Mesenchymal stem cell (in vitro differentiated cells and primary cell): ENCODE data around the gene KRT72.

Experiments used
- DNase-seq: peaks from one replicate; pipeline ENCODE4 v3.0.0-alpha.2; 2013
- H2AFZ ChIP-seq: one replicate; pipeline ENCODE4 v1.6.1; 2013; ENCODE audit warnings: low read depth, mild to moderate bottlenecking, control low read depth, inconsistent platforms, low read length, moderate library complexity
- H2AK5ac ChIP-seq: 2 replicates; pipeline ENCODE4 v1.6.1; 2013; ENCODE audit warnings: low read length, moderate library complexity, mild to moderate bottlenecking, inconsistent platforms; ENCODE audit not compliant: severe bottlenecking
- H2BK120ac ChIP-seq: one replicate; pipeline ENCODE4 v1.6.1; 2013; ENCODE audit warnings: low read depth, mild to moderate bottlenecking, inconsistent platforms, low read length, moderate library complexity
- H2BK12ac ChIP-seq, 2 experiments: one replicate each; pipeline ENCODE4 v1.6.1; 2013; ENCODE audit warnings: inconsistent platforms in 2 of 2, low read length in 2 of 2, mild to moderate bottlenecking in 2 of 2, moderate library complexity in 2 of 2, control low read depth in 1 of 2
- H2BK15ac ChIP-seq: one replicate; pipeline ENCODE4 v1.6.1; 2013; ENCODE audit warnings: mild to moderate bottlenecking, low read depth, inconsistent platforms; ENCODE audit not compliant: poor library complexity, severe bottlenecking
- H2BK5ac ChIP-seq: 2 replicates; pipeline ENCODE4 v1.6.1; 2013; ENCODE audit warnings: low read depth, mild to moderate bottlenecking, low read length, control low read depth, inconsistent platforms; ENCODE audit not compliant: poor library complexity, severe bottlenecking
- H3K14ac ChIP-seq, 2 experiments: one replicate each; pipeline ENCODE4 v1.6.1; 2013; ENCODE audit warnings: inconsistent platforms in 2 of 2, low read length in 2 of 2, control low read depth in 1 of 2, mild to moderate bottlenecking in 1 of 2, moderate library complexity in 1 of 2
- H3K18ac ChIP-seq, 2 experiments: one replicate each; pipeline ENCODE4 v1.6.1; 2013; ENCODE audit warnings: inconsistent platforms in 2 of 2, low read length in 2 of 2, control low read depth in 1 of 2, low read depth in 1 of 2, mild to moderate bottlenecking in 1 of 2
- H3K23ac ChIP-seq, 2 experiments: one replicate each; pipeline ENCODE4 v1.6.1; 2013; ENCODE audit warnings: inconsistent platforms in 2 of 2, low read length in 2 of 2, mild to moderate bottlenecking in 2 of 2, moderate library complexity in 2 of 2, control low read depth in 1 of 2
- H3K27ac ChIP-seq: 2 replicates; pipeline ENCODE4 v1.5.1; 2013; ENCODE audit warnings: mild to moderate bottlenecking, moderate library complexity, low read length, control low read depth, inconsistent platforms; ENCODE audit not compliant: poor library complexity, severe bottlenecking
- H3K27me3 ChIP-seq, 2 experiments: 2 replicates each; pipeline versions ENCODE4 v1.6.1 to v1.7.0; 2013; ENCODE audit warnings: low read length in 2 of 2, mild to moderate bottlenecking in 2 of 2, moderate library complexity in 2 of 2, control low read depth in 1 of 2, inconsistent platforms in 1 of 2; ENCODE audit not compliant: control insufficient read depth in 1 of 2, insufficient read depth in 1 of 2
- H3K36me3 ChIP-seq, 2 experiments: 2 replicates each; pipeline versions ENCODE4 v1.6.1 to v1.7.0; 2013; ENCODE audit warnings: low read length in 2 of 2, control low read depth in 1 of 2, inconsistent platforms in 1 of 2, low read depth in 1 of 2, mild to moderate bottlenecking in 1 of 2; ENCODE audit not compliant: insufficient read depth in 2 of 2, control insufficient read depth in 1 of 2
- H3K4ac ChIP-seq, 2 experiments: one replicate each; pipeline ENCODE4 v1.6.1; 2013; ENCODE audit warnings: inconsistent platforms in 2 of 2, low read length in 2 of 2, mild to moderate bottlenecking in 2 of 2, moderate library complexity in 2 of 2, control low read depth in 1 of 2, low read depth in 1 of 2
- H3K4me1 ChIP-seq: 2 replicates; pipeline ENCODE4 v1.6.1; 2013; ENCODE audit warnings: low read depth, low read length, control low read depth; ENCODE audit not compliant: control insufficient read depth, insufficient read depth
- H3K4me2 ChIP-seq: 2 replicates; pipeline ENCODE4 v1.6.1; 2013; ENCODE audit warnings: low read length, mild to moderate bottlenecking, inconsistent platforms; ENCODE audit not compliant: poor library complexity, severe bottlenecking
- H3K4me3 ChIP-seq, 2 experiments: 2 replicates each; pipeline versions ENCODE4 v1.5.1 to v1.7.0; 2013; ENCODE audit warnings: low read length in 2 of 2, mild to moderate bottlenecking in 2 of 2, control low read depth in 1 of 2, low read depth in 1 of 2; ENCODE audit not compliant: insufficient read depth in 1 of 2
- H3K79me1 ChIP-seq: replicated peaks from 2 replicates; pipeline ENCODE4 v1.6.1; 2013; ENCODE audit warnings: mild to moderate bottlenecking, control low read depth, low read length, inconsistent platforms; ENCODE audit not compliant: poor library complexity, severe bottlenecking
- H3K9ac ChIP-seq: 2 replicates; pipeline ENCODE4 v1.7.0; 2013; ENCODE audit warnings: mild to moderate bottlenecking, low read length, moderate library complexity
- H3K9me3 ChIP-seq: 2 replicates; pipeline ENCODE4 v1.7.0; 2013; ENCODE audit warnings: mild to moderate bottlenecking, low read length; ENCODE audit not compliant: control insufficient read depth
- H4K8ac ChIP-seq: one replicate; pipeline ENCODE4 v1.6.1; 2013; ENCODE audit warnings: inconsistent platforms, mild to moderate bottlenecking, low read length, moderate library complexity
- H4K91ac ChIP-seq: one replicate; pipeline ENCODE4 v1.6.1; 2013; ENCODE audit warnings: mild to moderate bottlenecking, low read length, inconsistent platforms
- WGBS: methylation state at CpG from one replicate; pipeline ENCODE4 v1.1.7; 2013; ENCODE audit warnings: mixed read lengths; 5-methylcytosine and 5-hydroxymethylcytosine counted together

Gene KRT72

DNA sequence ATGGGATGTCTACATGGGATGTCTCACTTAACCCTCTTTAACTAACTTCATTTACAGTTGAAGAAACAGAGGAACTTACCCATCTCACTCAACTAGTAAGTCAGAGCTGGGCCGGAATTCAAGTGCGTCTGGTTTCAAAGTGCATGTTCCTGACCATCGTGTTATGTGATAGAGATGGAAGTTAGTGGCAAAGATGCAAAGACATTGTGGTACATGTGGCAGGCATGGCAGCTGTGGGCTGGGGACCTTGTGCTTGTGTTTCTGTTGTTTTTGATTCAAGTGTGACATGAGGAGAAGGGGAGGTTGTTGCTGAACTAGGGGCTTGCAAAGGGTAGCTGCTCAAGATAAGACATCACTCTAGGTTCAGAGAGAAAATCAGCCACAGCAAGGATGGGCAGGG lies 25.3 kb downstream of the KRT72 start:
- Histone ChIP-seq H4K8ac (no peak overlapping the region), H2AFZ (no peak overlapping the region), H4K91ac (peak overlapping the region; percentile 22), H3K9me3 (no peaks in the 10 kb centered on the region), H2BK15ac (no peak overlapping the region), H3K27me3 (peaks cover 57 to 87% of the 10 kb centered on the region in 2 experiments), H3K4me1 (no peaks in the 10 kb centered on the region), H3K9ac (no peak overlapping the region), H2BK120ac (no peak overlapping the region), H3K4ac (no peak overlapping the region), H3K4me2 (no peak overlapping the region), H3K27ac (no peak overlapping the region), H3K14ac (no peak overlapping the region), H3K36me3 (no peaks in the 10 kb centered on the region), H3K18ac (no peak overlapping the region), H2BK5ac (no peak overlapping the region), H2BK12ac (no peak overlapping the region), H2AK5ac (no peak overlapping the region), H3K4me3 (no peak overlapping the region), H3K79me1 (no peaks in the 10 kb centered on the region), H3K23ac (no peak overlapping the region)
- WGBS = 100% methylated on average over 3 of the region's 3 CpGs
- DNase-seq = no peak

DNA sequence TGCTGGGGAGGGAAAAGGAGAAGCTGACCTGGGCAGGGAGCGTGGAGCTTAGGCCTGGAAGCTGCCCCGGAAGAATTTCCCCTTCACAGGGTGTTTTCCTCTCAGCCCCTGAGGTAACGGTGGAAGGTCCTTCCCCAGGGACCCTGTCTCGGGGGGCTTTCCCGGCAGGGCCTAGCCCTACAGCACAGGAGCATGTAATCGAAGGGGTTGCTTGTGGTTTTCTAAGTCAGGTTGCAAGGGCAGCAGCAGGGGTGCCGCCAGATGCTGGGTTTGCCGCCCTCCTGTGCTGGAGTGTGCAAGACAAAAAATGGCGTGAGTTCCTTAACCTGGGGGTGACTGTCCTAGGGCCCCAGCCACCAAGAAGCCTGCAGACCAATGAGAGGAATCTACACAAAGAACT lies 26.0 kb downstream of the KRT72 start:
- no peak overlapping the region for H3K23ac ChIP-seq
- no peaks in the 10 kb centered on the region for H3K4me1 ChIP-seq
- no peak overlapping the region for H4K8ac ChIP-seq
- no peak overlapping the region for H3K4ac ChIP-seq
- no peaks in the 10 kb centered on the region for H3K36me3 ChIP-seq
- no peak overlapping the region for H2BK5ac ChIP-seq
- H2AFZ ChIP-seq = no peak overlapping the region
- no peak overlapping the region for H3K9ac ChIP-seq
- no peak overlapping the region for H4K91ac ChIP-seq
- no peak overlapping the region for H3K4me2 ChIP-seq
- no peak overlapping the region for H3K27ac ChIP-seq
- no peak overlapping the region for H3K14ac ChIP-seq
- H3K4me3 ChIP-seq = no peak overlapping the region
- H3K9me3 ChIP-seq = no peaks in the 10 kb centered on the region
- H3K18ac ChIP-seq = no peak overlapping the region
- H2BK120ac ChIP-seq = no peak overlapping the region
- no peak overlapping the region for H2BK12ac ChIP-seq
- no peak for DNase-seq
- peaks cover 60 to 88% of the 10 kb centered on the region in 2 experiments for H3K27me3 ChIP-seq
- no peak overlapping the region for H2BK15ac ChIP-seq
- H2AK5ac ChIP-seq = no peak overlapping the region
- no peaks in the 10 kb centered on the region for H3K79me1 ChIP-seq
- 76% methylated on average over 9 of the region's 9 CpGs for WGBS

DNA sequence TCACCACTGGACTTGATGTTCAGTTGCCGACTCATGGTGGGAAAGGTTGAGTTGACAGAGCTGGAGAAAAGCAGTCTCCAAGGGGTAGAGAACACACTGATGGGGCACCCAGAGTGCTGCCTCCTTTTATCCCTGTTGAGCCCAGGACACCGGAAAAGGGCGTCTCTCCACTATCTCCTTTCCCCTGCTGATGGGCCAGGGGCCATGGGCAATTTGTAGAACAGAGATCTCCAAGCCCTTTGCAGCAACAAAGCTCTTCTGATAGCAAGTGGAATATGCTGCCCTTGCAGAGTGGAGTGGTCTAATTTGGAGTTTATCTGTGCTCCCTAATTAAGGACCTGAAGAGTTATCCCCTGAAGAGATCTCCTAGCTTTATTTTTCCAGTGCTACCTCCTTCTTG lies 27.5 kb downstream of the KRT72 start, which contains the start of gene KRT74:
Gene KRT74, minus strand, starts transcription at position 101 of the 400 bp plus-strand sequence. Its CDS starts 66 bp downstream, at position 35.
- no peak within 1 kb of the TSS for H3K14ac ChIP-seq
- H3K4me3 ChIP-seq = no peak within 1 kb of the TSS
- H3K4me1 ChIP-seq = no peaks in the 10 kb centered on the region
- H3K36me3 ChIP-seq = no peaks in the 10 kb centered on the region
- H4K91ac ChIP-seq = no peak within 1 kb of the TSS
- H2BK12ac ChIP-seq = no peak within 1 kb of the TSS
- H3K27ac ChIP-seq = no peak within 1 kb of the TSS
- H3K9me3 ChIP-seq = no peaks in the 10 kb centered on the region
- H3K4me2 ChIP-seq = no peak within 1 kb of the TSS
- 84% methylated on average over 3 of the region's 3 CpGs for WGBS
- H2BK120ac ChIP-seq = no peak within 1 kb of the TSS
- no peak for DNase-seq
- H2BK5ac ChIP-seq = no peak within 1 kb of the TSS
- H3K4ac ChIP-seq = no peak within 1 kb of the TSS
- H3K79me1 ChIP-seq = no peaks in the 10 kb centered on the region
- H3K18ac ChIP-seq = no peak within 1 kb of the TSS
- peaks cover 56 to 86% of the 10 kb centered on the region in 2 experiments for H3K27me3 ChIP-seq
- no peak within 1 kb of the TSS for H3K23ac ChIP-seq
- H4K8ac ChIP-seq = no peak within 1 kb of the TSS
- H2AFZ ChIP-seq = no peak within 1 kb of the TSS
- no peak within 1 kb of the TSS for H2AK5ac ChIP-seq
- H2BK15ac ChIP-seq = no peak within 1 kb of the TSS
- H3K9ac ChIP-seq = no peak within 1 kb of the TSS

DNA sequence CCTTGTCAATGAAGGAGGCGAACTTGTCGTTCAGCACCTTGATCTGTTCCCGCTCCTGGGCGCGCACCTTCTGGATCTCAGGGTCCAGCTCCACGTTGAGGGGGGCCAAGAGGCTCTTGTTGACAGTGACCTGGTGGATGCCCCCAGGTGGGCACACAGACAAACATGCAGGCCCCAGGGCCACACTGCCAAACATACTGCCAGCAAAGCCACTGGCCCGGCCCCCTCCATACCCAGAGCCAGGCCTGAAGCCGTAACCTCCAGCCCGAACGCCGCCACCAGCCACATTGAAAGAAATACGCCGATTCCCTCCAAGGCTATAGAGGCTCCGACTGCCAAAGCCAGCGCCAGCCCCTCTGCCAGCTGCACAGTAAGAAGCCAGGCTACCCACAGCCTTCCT lies 28.0 kb downstream of the KRT72 start:
- no peak overlapping the region for H4K91ac ChIP-seq
- no peak overlapping the region for H3K27ac ChIP-seq
- no peak overlapping the region for H3K4me3 ChIP-seq
- no peak overlapping the region for H3K14ac ChIP-seq
- H2BK15ac ChIP-seq = no peak overlapping the region
- no peak overlapping the region for H2BK5ac ChIP-seq
- H3K4me2 ChIP-seq = no peak overlapping the region
- no peaks in the 10 kb centered on the region for H3K36me3 ChIP-seq
- no peaks in the 10 kb centered on the region for H3K79me1 ChIP-seq
- H3K18ac ChIP-seq = no peak overlapping the region
- H2BK120ac ChIP-seq = no peak overlapping the region
- H3K23ac ChIP-seq = no peak overlapping the region
- H2BK12ac ChIP-seq = no peak overlapping the region
- H3K4ac ChIP-seq = no peak overlapping the region
- no peak overlapping the region for H2AFZ ChIP-seq
- no peaks in the 10 kb centered on the region for H3K4me1 ChIP-seq
- H3K9ac ChIP-seq = no peak overlapping the region
- peaks cover 56 to 86% of the 10 kb centered on the region in 2 experiments for H3K27me3 ChIP-seq
- H2AK5ac ChIP-seq = no peak overlapping the region
- no peak for DNase-seq
- no peak overlapping the region for H4K8ac ChIP-seq
- 83% methylated on average over 15 of the region's 15 CpGs for WGBS
- no peaks in the 10 kb centered on the region for H3K9me3 ChIP-seq
